Lower lobe of right lung (tissue), 2 donors: ENCODE results near the gene BMPR1A. TPM values are rescaled to one million over a fixed set of nuclear protein-coding genes. Genes with fewer than 3 reads are reported as not detected.
A peak's percentile ranks its signal among the peaks of the same experiment; 100 is the strongest.
"Not testable (repeated sequence)": the region's sequence is repeated elsewhere in the genome, so short reads cannot be mapped to it uniquely, and the experiment has no call there.

ENCODE experiments used
- ATAC-seq, 2 donors: fragments of 200-7000 bp; cut with Tn5 transposase; one replicate each; pipeline ENCODE4 v1.9.1; 2020 to 2022; ENCODE audit warnings: mild to moderate bottlenecking in 2 of 2, moderate library complexity in 2 of 2
- DNase-seq: peaks from one replicate; pipeline ENCODE4 v3.0.0-alpha.2; 2020
- H3K27ac ChIP-seq: fragments of 200-600 bp; one replicate; pipeline ENCODE4 v1.8.0; 2022
- H3K27me3 ChIP-seq: fragments of 200-600 bp; one replicate; pipeline ENCODE4 v1.8.0; 2022; ENCODE audit warnings: low read depth
- H3K36me3 ChIP-seq: fragments of 200-600 bp; one replicate; pipeline ENCODE4 v1.8.0; 2022; ENCODE audit warnings: mild to moderate bottlenecking
- H3K4me1 ChIP-seq: fragments of 200-600 bp; one replicate; pipeline ENCODE4 v1.8.0; 2022
- H3K4me3 ChIP-seq: fragments of 200-600 bp; one replicate; pipeline ENCODE4 v1.8.0; 2022; ENCODE audit warnings: mild to moderate bottlenecking
- H3K9me3 ChIP-seq: fragments of 200-600 bp; one replicate; pipeline ENCODE4 v1.8.0; 2022
- intact Hi-C: fragments of 100-400 bp; cut with DNase I; formaldehyde crosslinking; loops from one replicate; pipeline ENCODE4 v1.11.0; 2022
- total RNA-seq: library from RNA; stranded (reverse); fragmentation: NEBNext Ultra II Directional; extraction: Animal tissue kit (Norgen Biotek cat#: 25700); gene quantifications from one replicate; pipeline ENCODE4 v1.2.1, GENCODE V29; 2021
- TF ChIP-seq, protein P1 (sequence below): fragments of 200-600 bp; IDR thresholded peaks from one replicate; pipeline ENCODE4 v1.8.0; 2022; ENCODE audit warnings: antibody characterized with exemption, mild to moderate bottlenecking
- donor health status: DM: no; HTN: yes; CAD: no; lungs with severe emphysema.

Gene BMPR1A
- total RNA-seq, 1 donor from 2014 or later: 37.0 TPM

DNA sequence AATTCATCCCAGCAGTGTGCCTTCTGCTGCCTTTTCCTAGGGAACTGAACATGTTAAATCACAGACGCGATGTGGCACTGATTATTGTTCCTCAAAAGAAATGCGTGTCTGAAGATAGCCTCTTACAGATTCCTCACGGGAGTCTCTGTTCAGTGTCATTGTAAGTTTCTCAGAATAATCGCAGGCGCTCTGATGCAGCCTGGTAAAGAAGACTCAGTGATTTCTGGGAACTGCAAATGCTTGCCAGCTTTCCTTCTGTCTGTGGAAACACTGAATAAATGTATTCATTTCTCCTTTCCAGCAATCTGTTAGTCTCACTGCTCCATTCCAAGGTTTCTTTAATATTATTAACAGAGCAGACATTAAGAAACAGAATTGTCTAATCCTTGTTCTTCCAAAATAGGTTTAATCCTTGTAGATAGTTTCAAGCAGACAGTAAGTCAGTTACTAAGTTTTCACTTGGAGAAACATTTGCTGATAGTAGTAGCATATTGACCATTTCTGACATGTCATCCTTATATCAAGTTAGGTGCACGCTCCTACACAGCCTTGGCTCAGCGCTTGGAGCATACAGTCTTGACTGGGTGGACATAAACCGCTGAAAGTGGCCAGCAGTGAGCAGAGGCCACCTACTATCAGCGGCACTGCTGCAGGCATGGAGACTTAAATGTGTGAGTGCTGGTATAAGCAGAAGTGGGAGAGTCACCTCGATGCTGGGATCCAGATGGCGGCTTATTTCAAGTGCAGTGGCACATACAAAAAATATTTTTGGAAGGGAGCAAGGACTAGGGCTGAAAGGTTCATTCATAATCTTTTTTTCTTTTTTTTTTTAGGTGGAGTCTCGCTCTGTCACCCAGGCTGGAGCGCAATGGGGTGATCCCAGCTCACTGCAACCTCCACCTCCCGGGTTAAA, 173.3 kb downstream of the BMPR1A start:
- no peaks in the 10 kb centered on the region for H3K4me1 ChIP-seq
- H3K27me3 ChIP-seq: no peaks in the 10 kb centered on the region
- intact Hi-C loops: no loop called here
- H3K9me3 ChIP-seq: no peaks in the 10 kb centered on the region
- peaks cover 30% of the 10 kb centered on the region for H3K36me3 ChIP-seq
- H3K27ac ChIP-seq: no peak overlapping the region
- ATAC-seq (peak in 1 of 2 donors; percentile 24), DNase-seq (no peak)
- TF ChIP-seq, protein P1, sequence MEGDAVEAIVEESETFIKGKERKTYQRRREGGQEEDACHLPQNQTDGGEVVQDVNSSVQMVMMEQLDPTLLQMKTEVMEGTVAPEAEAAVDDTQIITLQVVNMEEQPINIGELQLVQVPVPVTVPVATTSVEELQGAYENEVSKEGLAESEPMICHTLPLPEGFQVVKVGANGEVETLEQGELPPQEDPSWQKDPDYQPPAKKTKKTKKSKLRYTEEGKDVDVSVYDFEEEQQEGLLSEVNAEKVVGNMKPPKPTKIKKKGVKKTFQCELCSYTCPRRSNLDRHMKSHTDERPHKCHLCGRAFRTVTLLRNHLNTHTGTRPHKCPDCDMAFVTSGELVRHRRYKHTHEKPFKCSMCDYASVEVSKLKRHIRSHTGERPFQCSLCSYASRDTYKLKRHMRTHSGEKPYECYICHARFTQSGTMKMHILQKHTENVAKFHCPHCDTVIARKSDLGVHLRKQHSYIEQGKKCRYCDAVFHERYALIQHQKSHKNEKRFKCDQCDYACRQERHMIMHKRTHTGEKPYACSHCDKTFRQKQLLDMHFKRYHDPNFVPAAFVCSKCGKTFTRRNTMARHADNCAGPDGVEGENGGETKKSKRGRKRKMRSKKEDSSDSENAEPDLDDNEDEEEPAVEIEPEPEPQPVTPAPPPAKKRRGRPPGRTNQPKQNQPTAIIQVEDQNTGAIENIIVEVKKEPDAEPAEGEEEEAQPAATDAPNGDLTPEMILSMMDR: no peak
- no peak overlapping the region for H3K4me3 ChIP-seq

DNA sequence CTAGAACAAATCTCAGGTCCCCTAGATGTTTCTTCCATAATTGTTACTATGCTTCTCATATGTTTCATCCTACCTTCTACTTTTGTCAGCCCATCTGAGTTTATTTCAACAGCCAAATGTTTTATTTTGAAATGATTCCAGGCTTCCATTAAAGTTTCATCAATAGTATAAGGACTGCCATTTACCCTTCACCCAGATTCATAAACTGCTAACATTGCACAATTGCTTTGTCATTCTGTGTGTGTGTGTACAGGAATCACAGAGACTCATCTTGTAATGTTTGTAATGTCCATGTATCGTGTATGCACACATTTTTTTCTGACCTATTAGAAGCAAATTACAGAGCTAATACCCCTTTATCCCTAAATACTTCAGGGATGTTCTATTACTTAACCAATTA, 175.5 kb downstream of the BMPR1A start:
- H3K27me3 ChIP-seq: no peaks in the 10 kb centered on the region
- no peak overlapping the region for H3K4me3 ChIP-seq
- H3K36me3 ChIP-seq: peaks cover 38% of the 10 kb centered on the region
- no peak for DNase-seq
- H3K9me3 ChIP-seq: no peaks in the 10 kb centered on the region
- intact Hi-C loops: no loop called here
- no peak overlapping the region for H3K27ac ChIP-seq
- ATAC-seq: no peak
- no peaks in the 10 kb centered on the region for H3K4me1 ChIP-seq
- TF ChIP-seq, protein P1: no peak

DNA sequence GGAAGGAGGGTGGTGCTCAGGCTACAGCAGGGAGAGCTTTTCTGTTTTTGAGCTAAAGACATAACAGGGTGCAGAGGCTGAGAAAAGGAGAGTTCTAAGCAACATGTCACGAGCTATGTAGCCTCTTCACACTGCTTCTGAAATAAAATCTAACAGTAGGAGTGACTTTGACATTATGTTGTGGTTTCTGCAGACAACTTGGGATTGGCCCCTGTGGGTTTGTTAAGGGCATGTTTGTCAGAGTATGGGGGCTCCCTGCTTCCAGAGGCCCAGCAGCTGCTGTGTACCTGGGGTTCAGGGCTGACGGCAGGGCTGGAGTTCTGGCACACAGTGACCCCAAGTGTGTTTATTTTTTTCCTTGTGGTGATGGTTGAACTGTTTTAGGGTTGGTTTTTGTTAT, 176.3 kb downstream of the BMPR1A start:
- intact Hi-C loops: no loop called here
- Histone ChIP-seq H3K36me3 (peaks cover 45% of the 10 kb centered on the region), H3K4me1 (no peaks in the 10 kb centered on the region), H3K4me3 (no peak overlapping the region), H3K9me3 (no peaks in the 10 kb centered on the region), H3K27me3 (no peaks in the 10 kb centered on the region), H3K27ac (no peak overlapping the region)
- ATAC-seq: no peak
- DNase-seq: no peak
- TF ChIP-seq, protein P1: no peak

DNA sequence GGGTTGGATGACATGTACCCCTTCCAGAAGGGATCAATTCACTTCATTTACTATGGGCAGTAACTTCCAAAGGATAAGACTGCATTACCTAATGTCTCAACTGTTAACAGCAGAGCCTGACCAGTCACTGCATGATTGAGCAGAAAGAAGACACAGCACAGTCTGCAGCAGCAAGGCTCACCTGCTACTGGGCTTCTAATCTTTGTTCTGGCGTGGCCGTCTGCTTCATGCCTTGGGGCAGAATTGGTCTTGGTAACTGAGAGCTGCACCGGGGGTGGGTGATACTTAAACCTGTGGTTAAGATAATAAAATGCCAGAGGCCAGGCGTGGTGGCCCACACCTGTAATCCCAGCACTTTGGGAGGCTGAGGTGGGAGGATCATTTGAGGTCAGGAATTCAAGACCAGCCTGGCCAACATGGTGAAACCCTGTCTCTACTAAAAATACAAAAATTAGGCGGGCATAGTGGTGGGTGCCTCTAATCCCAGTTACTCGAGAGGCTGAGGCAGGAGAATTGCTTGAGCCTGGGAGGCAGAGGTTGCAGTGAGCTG, 177.8 kb downstream of the BMPR1A start:
- H3K9me3 ChIP-seq, ATAC-seq, H3K4me3 ChIP-seq, intact Hi-C loops, H3K27me3 ChIP-seq, DNase-seq, H3K27ac ChIP-seq, H3K4me1 ChIP-seq: not testable (repeated sequence)
- H3K36me3 ChIP-seq: peaks cover 40% of the 10 kb centered on the region

DNA sequence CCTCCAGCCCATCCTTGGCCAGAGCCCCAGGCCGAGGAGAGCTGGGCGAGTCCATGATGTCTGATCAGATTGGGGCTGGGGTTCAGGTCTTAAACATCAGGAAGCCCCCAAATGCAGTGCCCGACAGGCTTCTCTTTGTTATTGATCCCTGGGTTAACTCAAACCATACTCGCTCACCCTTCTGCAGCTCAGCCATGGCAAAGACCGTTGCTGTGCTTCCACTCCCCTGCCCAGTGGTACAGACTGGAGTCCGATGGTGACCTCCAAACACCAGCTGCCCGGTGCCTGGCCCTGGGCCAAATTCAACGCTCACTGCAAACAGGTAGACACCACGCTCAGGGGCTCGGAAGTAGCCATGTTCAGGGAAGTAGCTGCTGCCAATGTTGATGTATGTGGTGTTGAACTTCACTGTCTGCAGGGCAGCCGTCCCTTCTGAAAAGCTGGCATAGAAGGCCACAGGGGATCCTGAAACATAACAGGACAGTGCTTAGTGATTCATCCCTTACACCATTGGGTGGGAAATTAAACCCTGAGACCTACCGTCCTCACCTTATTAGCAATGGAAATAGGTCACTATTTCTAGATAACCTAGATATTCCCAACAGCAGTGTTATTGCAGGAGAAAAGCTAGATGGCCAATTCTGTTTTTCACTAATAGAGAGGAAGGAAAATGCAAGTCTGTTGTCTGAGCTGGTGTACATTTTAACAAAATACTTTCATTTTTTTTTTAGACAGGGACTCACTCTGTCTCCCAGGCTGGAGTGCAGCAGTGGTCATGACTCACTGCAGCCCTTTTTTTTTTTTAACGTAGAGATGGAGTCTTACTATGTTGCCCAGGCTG, 180.5 kb downstream of the BMPR1A start:
- no peaks in the 10 kb centered on the region for H3K9me3 ChIP-seq
- H3K27ac ChIP-seq: no peak overlapping the region
- ATAC-seq (no peak), DNase-seq (no peak)
- no peak overlapping the region for H3K4me3 ChIP-seq
- TF ChIP-seq, protein P1: no peak
- intact Hi-C loops: no loop called here
- no peaks in the 10 kb centered on the region for H3K27me3 ChIP-seq
- H3K4me1 ChIP-seq: no peaks in the 10 kb centered on the region
- peaks cover 34% of the 10 kb centered on the region for H3K36me3 ChIP-seq
